Mucosa of descending colon (tissue), 3 donors: Measurements from ENCODE around the gene NEURL1B. TPM values are rescaled to one million over a fixed set of nuclear protein-coding genes. Genes with fewer than 3 reads are reported as not detected.

Source experiments
- ATAC-seq: fragments of 200-7000 bp; cut with Tn5 transposase; one replicate; pipeline ENCODE4 v1.9.1; 2020; ENCODE audit warnings: mild to moderate bottlenecking, moderate library complexity
- DNase-seq, 3 donors: peaks; one replicate each; pipeline ENCODE4 v3.0.0-alpha.2; 2020
- H3K36me3 ChIP-seq: fragments of 200-600 bp; one replicate; pipeline ENCODE4 v1.8.0; 2021; ENCODE audit warnings: low read depth, mild to moderate bottlenecking
- H3K4me1 ChIP-seq: fragments of 200-600 bp; one replicate; pipeline ENCODE4 v1.8.0; 2021; ENCODE audit warnings: low read depth, mild to moderate bottlenecking
- H3K4me3 ChIP-seq: fragments of 200-600 bp; one replicate; pipeline ENCODE4 v1.8.0; 2021; ENCODE audit warnings: mild to moderate bottlenecking
- H3K9me3 ChIP-seq: fragments of 200-600 bp; one replicate; pipeline ENCODE4 v1.8.0; 2021; ENCODE audit warnings: mild to moderate bottlenecking
- CTCF ChIP-seq: fragments of 200-600 bp; IDR thresholded peaks from one replicate; pipeline ENCODE4 v1.8.0; 2022; ENCODE audit warnings: antibody characterized with exemption, mild to moderate bottlenecking
- intact Hi-C, 2 donors: fragments of 100-400 bp; cut with DNase I in 1 of 2; cut with micrococcal nuclease in 1 of 2; formaldehyde crosslinking; loops; one replicate each; pipeline versions ENCODE4 v1.11.0 to v1.11.1; 2022; cut with DNase I, micrococcal nuclease
- total RNA-seq, 3 donors: library from RNA; stranded (reverse); fragmentation: NEBNext Ultra II Directional in 2 of 3; extraction: Animal tissue kit (Norgen Biotek cat#: 25700) in 2 of 3; gene quantifications; one replicate each; pipeline versions ENCODE4 v1.2.1 to v1.2.4, GENCODE V29; 2021 to 2023
- donor health status: DM: no; HTN: no; CAD: no; lungs with moderate emphysema.
- donor health status: DM: no; HTN: no; CAD: no.
- donor health status: DM: no; HTN: yes; CAD: no.

NEURL1B gene
- total RNA-seq, 3 donors from 2014 or later, result 65.7 to 97.6 (median 96.6) TPM

- ATAC-seq, result no peak
- TF ChIP-seq CTCF, result no peak
- Histone ChIP-seq H3K36me3 (no peaks in the 10 kb centered on the region), H3K4me3 (no peak overlapping the region), H3K4me1 (peaks cover 19% of the 10 kb centered on the region), H3K9me3 (no peaks in the 10 kb centered on the region)
- DNase-seq, result no peak
- intact Hi-C loops, result no loop called here
Observed at GRCh38 chr5:172689218-172689572, 48.1 kb downstream of the NEURL1B start.

GRCh38 chr5:172689801-172690200 is 48.7 kb downstream of the NEURL1B start:
- ATAC-seq (no peak), DNase-seq (no peak)
- Histone ChIP-seq H3K36me3 (no peaks in the 10 kb centered on the region), H3K4me3 (no peak overlapping the region), H3K4me1 (peaks cover 19% of the 10 kb centered on the region), H3K9me3 (no peaks in the 10 kb centered on the region)
- TF ChIP-seq CTCF, result no peak
- intact Hi-C loops, result no loop called here

GRCh38 chr5:172690258-172691075 is 49.4 kb downstream of the NEURL1B start:
- ATAC-seq (no peak), DNase-seq (no peak)
- H3K4me3 ChIP-seq, result no peak overlapping the region
- H3K36me3 ChIP-seq, result no peaks in the 10 kb centered on the region
- no peak for TF ChIP-seq CTCF
- intact Hi-C loops, result no loop called here
- no peaks in the 10 kb centered on the region for H3K9me3 ChIP-seq
- H3K4me1 ChIP-seq, result peaks cover 19% of the 10 kb centered on the region

- Histone ChIP-seq H3K9me3 (no peaks in the 10 kb centered on the region), H3K4me1 (peaks cover 19% of the 10 kb centered on the region), H3K36me3 (no peaks in the 10 kb centered on the region), H3K4me3 (no peak overlapping the region)
- no peak for TF ChIP-seq CTCF
- intact Hi-C loops, result no loop called here
- DNase-seq (no peak), ATAC-seq (no peak)
Observed at GRCh38 chr5:172691886-172692285, 50.8 kb downstream of the NEURL1B start.

GRCh38 chr5:172692451-172692850 is 51.4 kb downstream of the NEURL1B start:
- H3K4me3 ChIP-seq, result no peak overlapping the region
- no peak for TF ChIP-seq CTCF
- no peaks in the 10 kb centered on the region for H3K36me3 ChIP-seq
- intact Hi-C loops, result no loop called here
- peaks cover 17% of the 10 kb centered on the region for H3K4me1 ChIP-seq
- DNase-seq (no peak), ATAC-seq (no peak)
- H3K9me3 ChIP-seq, result no peaks in the 10 kb centered on the region
